PFSK-1 (cell line): ENCODE measurements around the gene APBA2.

Source experiments
- POLR2AphosphoS5 ChIP-seq: IDR thresholded peaks from 2 replicates; pipeline ENCODE4 v1.6.1; 2012; ENCODE audit warnings: low read depth, mild to moderate bottlenecking, control low read depth, low read length, moderate library complexity
- REST ChIP-seq, 2 experiments: IDR thresholded peaks; 2 replicates each; pipeline versions ENCODE4 v1.6.1 to v1.8.0; 2011 to 2012; ENCODE audit warnings: low read depth in 2 of 2, low read length in 2 of 2, control low read depth in 1 of 2, inconsistent platforms in 1 of 2, mild to moderate bottlenecking in 1 of 2, moderate library complexity in 1 of 2; ENCODE audit not compliant: insufficient read depth in 1 of 2
- SIN3A ChIP-seq: IDR thresholded peaks from 2 replicates; pipeline ENCODE4 v1.6.1; 2012; ENCODE audit warnings: mild to moderate bottlenecking, low read length, moderate library complexity, borderline replicate concordance; ENCODE audit not compliant: insufficient read depth
- TAF1 ChIP-seq: IDR thresholded peaks from 2 replicates; pipeline ENCODE4 v1.6.1; 2012; ENCODE audit warnings: low read length, control low read depth, borderline replicate concordance; ENCODE audit not compliant: insufficient read depth

DNA sequence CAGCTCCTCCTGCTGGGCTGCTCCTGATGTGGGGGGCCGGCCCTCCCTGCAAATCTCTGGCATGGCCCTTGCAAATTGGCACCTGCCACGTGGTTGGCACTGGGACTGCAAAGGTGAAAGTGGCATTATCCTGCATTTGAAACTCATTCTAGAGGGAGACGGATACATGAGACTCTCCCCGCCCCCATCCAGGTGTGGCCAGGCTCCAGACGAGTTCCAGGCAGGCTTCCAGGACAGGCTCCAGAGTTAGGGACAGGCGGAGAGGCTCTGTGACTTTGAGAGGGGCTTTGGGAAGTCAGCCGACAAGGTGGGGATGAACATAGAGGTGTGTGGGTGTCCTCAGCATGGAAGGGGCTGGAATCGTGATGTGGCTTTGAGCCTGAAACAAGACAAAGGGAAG lies 178.5 kb downstream of the APBA2 start:
- TF ChIP-seq POLR2AphosphoS5 = no peak
- no peak for TF ChIP-seq REST (IDR thresholded peaks at IDR 0.05; ENCODE audit: insufficient read depth in 1 of 2, low read depth in 2 of 2, low read length in 2 of 2)
- no peak for TF ChIP-seq SIN3A
- no peak for TF ChIP-seq TAF1
